GM19395 (cell line): ENCODE data around the gene HOXD8.

ENCODE experiments used
- ATAC-seq: cut with Tn5 transposase; IDR thresholded peaks from one replicate; pipeline ENCODE4 v1.9.1; 2021; ENCODE audit warnings: mild to moderate bottlenecking, moderate library complexity; ENCODE audit not compliant: unreplicated experiment

Gene HOXD8

GRCh38 chr2:176145085-176145969 lies 15.8 kb downstream of the HOXD8 start:
- ATAC-seq, result no peak

- ATAC-seq, result no peak
Observed at GRCh38 chr2:176146101-176146500, 16.6 kb downstream of the HOXD8 start.

- no peak for ATAC-seq
Observed at GRCh38 chr2:176146645-176147044, 17.1 kb downstream of the HOXD8 start.

- ATAC-seq, result no peak
Observed at GRCh38 chr2:176147210-176147799, 17.8 kb downstream of the HOXD8 start.

GRCh38 chr2:176147800-176148496 lies 18.4 kb downstream of the HOXD8 start:
- no peak for ATAC-seq

- no peak for ATAC-seq
Observed at GRCh38 chr2:176148751-176149421, 19.4 kb downstream of the HOXD8 start.

GRCh38 chr2:176149481-176149938 lies 20.0 kb downstream of the HOXD8 start:
- ATAC-seq, result no peak

GRCh38 chr2:176149939-176150583 lies 20.6 kb downstream of the HOXD8 start:
- ATAC-seq, result no peak

GRCh38 chr2:176150584-176151441 lies 21.3 kb downstream of the HOXD8 start:
- ATAC-seq, result no peak

GRCh38 chr2:176151442-176152287 lies 22.2 kb downstream of the HOXD8 start, which contains the start of gene HOXD4:
TSS of gene HOXD4 (plus strand) at chr2:176151550. CDS start at chr2:176151634, 84 bp downstream.
- no peak for ATAC-seq

- no peak for ATAC-seq
Observed at GRCh38 chr2:176152350-176153181, 23.1 kb downstream of the HOXD8 start.

GRCh38 chr2:176154576-176155252 lies 25.2 kb downstream of the HOXD8 start:
- ATAC-seq, result no peak

- ATAC-seq, result no peak
Observed at GRCh38 chr2:176155356-176156044, 26.0 kb downstream of the HOXD8 start.

- no peak for ATAC-seq
Observed at GRCh38 chr2:176156301-176156806, 26.8 kb downstream of the HOXD8 start.

- ATAC-seq, result no peak
Observed at GRCh38 chr2:176156807-176157498, 27.4 kb downstream of the HOXD8 start, which contains the start of gene HOXD3. TSS of gene HOXD3 (plus strand) at chr2:176157307. CDS start at chr2:176169115, 11,808 bp downstream.
